OCI-LY3 (cell line): ENCODE measurements around the gene NPHS1.

Experiments
- EZH2phosphoT487 ChIP-seq: fragments of 200-600 bp; shearing (Covaris generic); IDR thresholded peaks from 2 replicates; pipeline ENCODE4 v1.6.1; 2018; ENCODE audit warnings: antibody characterized with exemption, mixed run types, low read depth
- TF ChIP-seq, protein P1 (sequence below): fragments of 200-600, 300-600 bp; sonication (generic); IDR thresholded peaks from 2 replicates; pipeline ENCODE4 v1.5.1; 2014; ENCODE audit warnings: antibody characterized with exemption, low read length, low read depth

DNA sequence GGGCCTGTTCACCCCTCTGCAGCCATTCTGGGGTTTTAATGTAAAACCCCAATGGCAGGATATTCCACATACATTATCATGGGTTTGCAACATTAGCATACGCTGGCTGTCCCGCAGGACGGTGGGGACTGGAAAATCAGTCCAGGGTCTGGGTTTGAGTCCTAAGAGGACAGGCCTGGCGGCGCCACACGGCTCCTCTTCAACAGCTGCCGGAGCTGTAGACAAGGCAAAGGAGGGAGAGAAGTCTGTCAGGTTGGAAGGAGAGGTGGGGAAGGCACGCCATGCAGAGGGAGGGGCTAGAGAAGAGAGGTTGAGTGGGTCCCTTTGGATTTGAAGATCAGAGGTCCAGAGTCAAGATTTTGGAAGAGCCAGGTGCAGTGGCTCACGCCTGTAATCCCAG is 36.1 kb upstream of the NPHS1 start:
- TF ChIP-seq, protein P1, sequence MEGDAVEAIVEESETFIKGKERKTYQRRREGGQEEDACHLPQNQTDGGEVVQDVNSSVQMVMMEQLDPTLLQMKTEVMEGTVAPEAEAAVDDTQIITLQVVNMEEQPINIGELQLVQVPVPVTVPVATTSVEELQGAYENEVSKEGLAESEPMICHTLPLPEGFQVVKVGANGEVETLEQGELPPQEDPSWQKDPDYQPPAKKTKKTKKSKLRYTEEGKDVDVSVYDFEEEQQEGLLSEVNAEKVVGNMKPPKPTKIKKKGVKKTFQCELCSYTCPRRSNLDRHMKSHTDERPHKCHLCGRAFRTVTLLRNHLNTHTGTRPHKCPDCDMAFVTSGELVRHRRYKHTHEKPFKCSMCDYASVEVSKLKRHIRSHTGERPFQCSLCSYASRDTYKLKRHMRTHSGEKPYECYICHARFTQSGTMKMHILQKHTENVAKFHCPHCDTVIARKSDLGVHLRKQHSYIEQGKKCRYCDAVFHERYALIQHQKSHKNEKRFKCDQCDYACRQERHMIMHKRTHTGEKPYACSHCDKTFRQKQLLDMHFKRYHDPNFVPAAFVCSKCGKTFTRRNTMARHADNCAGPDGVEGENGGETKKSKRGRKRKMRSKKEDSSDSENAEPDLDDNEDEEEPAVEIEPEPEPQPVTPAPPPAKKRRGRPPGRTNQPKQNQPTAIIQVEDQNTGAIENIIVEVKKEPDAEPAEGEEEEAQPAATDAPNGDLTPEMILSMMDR, result no peak
- TF ChIP-seq EZH2phosphoT487, result no peak
